PFSK-1 (cell line): ENCODE data around the gene SWAP70.

ENCODE experiments used
- FOXP2 ChIP-seq: optimal IDR thresholded peaks from 2 replicates; pipeline ENCODE3; 2011; ENCODE audit warnings: borderline replicate concordance, control low read depth, inconsistent platforms; ENCODE audit not compliant: insufficient read depth; ENCODE audit errors: extremely low read length, extremely low read depth
- POLR2AphosphoS5 ChIP-seq: IDR thresholded peaks from 2 replicates; pipeline ENCODE4 v1.6.1; 2012; ENCODE audit warnings: low read depth, mild to moderate bottlenecking, control low read depth, low read length, moderate library complexity
- SIN3A ChIP-seq: IDR thresholded peaks from 2 replicates; pipeline ENCODE4 v1.6.1; 2012; ENCODE audit warnings: mild to moderate bottlenecking, low read length, moderate library complexity, borderline replicate concordance; ENCODE audit not compliant: insufficient read depth
- TAF1 ChIP-seq: IDR thresholded peaks from 2 replicates; pipeline ENCODE4 v1.6.1; 2012; ENCODE audit warnings: low read length, control low read depth, borderline replicate concordance; ENCODE audit not compliant: insufficient read depth
- TF ChIP-seq, protein P1 (sequence below), 2 experiments: IDR thresholded peaks; 2 replicates each; pipeline versions ENCODE4 v1.6.1 to v1.8.0; 2011 to 2012; ENCODE audit warnings: low read depth in 2 of 2, low read length in 2 of 2, control low read depth in 1 of 2, inconsistent platforms in 1 of 2, mild to moderate bottlenecking in 1 of 2, moderate library complexity in 1 of 2; ENCODE audit not compliant: insufficient read depth in 1 of 2

Gene SWAP70

DNA sequence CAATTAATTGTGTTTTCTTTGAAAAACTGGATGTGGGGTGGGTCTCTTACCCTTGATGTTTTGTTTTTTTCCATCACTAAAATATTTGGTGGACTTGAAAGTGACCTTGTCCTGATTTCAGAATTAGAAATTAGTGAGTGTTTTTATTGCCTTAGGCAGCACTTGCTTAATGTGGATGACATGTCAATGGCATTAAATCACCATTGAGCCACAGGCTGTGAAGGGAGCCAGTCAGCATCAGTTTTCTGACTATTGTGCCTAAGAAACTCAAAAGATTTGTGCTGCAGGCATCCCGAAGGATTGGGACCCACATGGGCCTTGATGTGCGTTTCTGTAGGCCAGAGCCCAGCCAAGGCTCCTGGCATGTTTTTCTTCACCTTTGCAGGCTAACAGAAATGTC, 53.8 kb downstream of the SWAP70 start:
- TF ChIP-seq TAF1 (no peak), FOXP2 (no peak), SIN3A (no peak), POLR2AphosphoS5 (no peak)
- TF ChIP-seq, protein P1, sequence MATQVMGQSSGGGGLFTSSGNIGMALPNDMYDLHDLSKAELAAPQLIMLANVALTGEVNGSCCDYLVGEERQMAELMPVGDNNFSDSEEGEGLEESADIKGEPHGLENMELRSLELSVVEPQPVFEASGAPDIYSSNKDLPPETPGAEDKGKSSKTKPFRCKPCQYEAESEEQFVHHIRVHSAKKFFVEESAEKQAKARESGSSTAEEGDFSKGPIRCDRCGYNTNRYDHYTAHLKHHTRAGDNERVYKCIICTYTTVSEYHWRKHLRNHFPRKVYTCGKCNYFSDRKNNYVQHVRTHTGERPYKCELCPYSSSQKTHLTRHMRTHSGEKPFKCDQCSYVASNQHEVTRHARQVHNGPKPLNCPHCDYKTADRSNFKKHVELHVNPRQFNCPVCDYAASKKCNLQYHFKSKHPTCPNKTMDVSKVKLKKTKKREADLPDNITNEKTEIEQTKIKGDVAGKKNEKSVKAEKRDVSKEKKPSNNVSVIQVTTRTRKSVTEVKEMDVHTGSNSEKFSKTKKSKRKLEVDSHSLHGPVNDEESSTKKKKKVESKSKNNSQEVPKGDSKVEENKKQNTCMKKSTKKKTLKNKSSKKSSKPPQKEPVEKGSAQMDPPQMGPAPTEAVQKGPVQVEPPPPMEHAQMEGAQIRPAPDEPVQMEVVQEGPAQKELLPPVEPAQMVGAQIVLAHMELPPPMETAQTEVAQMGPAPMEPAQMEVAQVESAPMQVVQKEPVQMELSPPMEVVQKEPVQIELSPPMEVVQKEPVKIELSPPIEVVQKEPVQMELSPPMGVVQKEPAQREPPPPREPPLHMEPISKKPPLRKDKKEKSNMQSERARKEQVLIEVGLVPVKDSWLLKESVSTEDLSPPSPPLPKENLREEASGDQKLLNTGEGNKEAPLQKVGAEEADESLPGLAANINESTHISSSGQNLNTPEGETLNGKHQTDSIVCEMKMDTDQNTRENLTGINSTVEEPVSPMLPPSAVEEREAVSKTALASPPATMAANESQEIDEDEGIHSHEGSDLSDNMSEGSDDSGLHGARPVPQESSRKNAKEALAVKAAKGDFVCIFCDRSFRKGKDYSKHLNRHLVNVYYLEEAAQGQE (IDR thresholded peaks at IDR 0.05; ENCODE audit: insufficient read depth in 1 of 2, low read depth in 2 of 2, low read length in 2 of 2) = no peak

DNA sequence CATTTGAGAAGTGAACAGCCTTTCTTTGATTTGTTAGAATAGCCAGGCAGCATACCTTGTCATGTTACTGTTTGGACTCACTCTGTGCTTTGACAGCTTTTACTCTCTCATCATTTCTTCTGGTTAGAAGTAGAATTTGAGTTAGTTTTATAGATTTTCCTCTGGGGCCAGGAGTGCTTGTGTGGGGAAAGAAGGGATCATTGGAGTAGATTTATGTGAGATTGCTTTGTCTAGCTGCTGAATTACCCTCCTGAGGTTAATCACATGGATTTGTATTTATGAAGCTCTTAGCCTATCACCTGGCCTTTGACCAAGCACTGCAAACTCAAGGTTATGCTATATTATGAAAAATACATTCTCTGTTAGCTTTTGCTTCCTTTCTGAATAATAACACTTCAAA, 54.3 kb downstream of the SWAP70 start:
- TF ChIP-seq, protein P1 (IDR thresholded peaks at IDR 0.05; ENCODE audit: insufficient read depth in 1 of 2, low read depth in 2 of 2, low read length in 2 of 2) = no peak
- no peak for TF ChIP-seq SIN3A
- no peak for TF ChIP-seq POLR2AphosphoS5
- TF ChIP-seq TAF1 = no peak
- no peak for TF ChIP-seq FOXP2

DNA sequence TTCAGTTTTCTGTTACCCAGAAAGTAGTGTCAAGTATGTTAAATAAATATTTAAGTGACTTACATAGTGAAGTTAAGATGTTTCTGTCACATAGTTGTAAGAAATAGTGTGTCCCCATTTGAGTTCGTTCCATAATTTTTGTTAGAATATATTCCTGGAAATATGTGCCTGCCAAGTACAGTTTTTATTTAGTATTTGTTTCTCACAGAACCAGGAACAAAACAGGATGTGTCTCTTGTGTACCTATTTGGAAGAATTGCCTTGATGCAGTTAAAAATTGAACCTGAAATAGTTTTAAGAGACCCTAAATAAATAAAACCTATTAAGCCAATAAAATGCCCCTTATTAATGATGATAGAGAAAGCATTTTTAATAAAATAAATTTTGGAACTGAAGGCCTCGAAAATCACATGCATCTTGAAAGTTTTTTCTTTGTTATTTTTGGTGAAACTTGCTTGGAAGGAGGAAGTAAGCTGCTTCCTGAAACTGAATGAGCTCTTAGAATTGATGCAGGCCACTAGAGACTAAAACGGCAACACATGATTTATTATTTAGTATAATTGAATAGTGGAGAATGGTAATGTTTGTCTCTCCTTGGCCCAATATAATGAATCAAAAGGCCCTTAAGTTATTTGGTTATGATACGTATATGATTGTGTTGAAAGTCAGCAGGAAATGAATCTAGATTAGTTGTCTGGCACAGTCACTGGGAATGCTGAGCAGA, 55.9 kb downstream of the SWAP70 start:
- TF ChIP-seq POLR2AphosphoS5 = no peak
- TF ChIP-seq TAF1 = no peak
- TF ChIP-seq FOXP2 = no peak
- TF ChIP-seq SIN3A = no peak
- TF ChIP-seq, protein P1 (IDR thresholded peaks at IDR 0.05; ENCODE audit: insufficient read depth in 1 of 2, low read depth in 2 of 2, low read length in 2 of 2) = no peak

DNA sequence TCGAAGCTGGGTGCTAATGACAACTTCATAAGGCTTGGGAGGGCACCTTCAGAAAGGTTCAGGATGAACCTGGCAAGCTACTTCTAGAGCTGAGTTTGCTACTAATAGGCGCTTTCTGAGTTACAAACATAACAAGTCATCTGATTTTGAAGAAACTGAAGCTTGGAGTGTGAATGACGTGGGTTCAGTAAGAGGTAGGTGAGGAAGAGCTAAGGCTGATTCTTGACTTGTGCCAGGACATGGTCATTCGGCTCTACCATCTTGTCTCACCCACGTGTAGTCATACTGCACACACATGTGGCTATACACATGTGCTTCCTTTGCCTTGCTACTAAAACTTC, 56.4 kb downstream of the SWAP70 start:
- TF ChIP-seq, protein P1 (IDR thresholded peaks at IDR 0.05; ENCODE audit: insufficient read depth in 1 of 2, low read depth in 2 of 2, low read length in 2 of 2) = no peak
- TF ChIP-seq FOXP2 = no peak
- TF ChIP-seq SIN3A = no peak
- no peak for TF ChIP-seq TAF1
- no peak for TF ChIP-seq POLR2AphosphoS5
